LNCAP (cell line): ENCODE results near the gene NLGN1.

Experiments used
- CTCF ChIP-seq: fragments of 450-650 bp; IDR thresholded peaks from 2 replicates; pipeline ENCODE4 v1.5.1; 2017; ENCODE audit warnings: mild to moderate bottlenecking

NLGN1 gene

GRCh38 chr3:174278094-174278493 is 880.5 kb downstream of the NLGN1 start:
- TF ChIP-seq CTCF: no peak

GRCh38 chr3:174280186-174280585 is 882.6 kb downstream of the NLGN1 start:
- no peak for TF ChIP-seq CTCF

- no peak for TF ChIP-seq CTCF
Measured at GRCh38 chr3:174285242-174285864, 887.8 kb downstream of the NLGN1 start.

- TF ChIP-seq CTCF: no peak
Measured at GRCh38 chr3:174287705-174288104, 890.2 kb downstream of the NLGN1 start.

- TF ChIP-seq CTCF: no peak
Measured at GRCh38 chr3:174294616-174295015, 897.1 kb downstream of the NLGN1 start.

- no peak for TF ChIP-seq CTCF
Measured at GRCh38 chr3:174295306-174296092, 898.0 kb downstream of the NLGN1 start.

GRCh38 chr3:174302746-174303315 is 905.3 kb downstream of the NLGN1 start:
- no peak for TF ChIP-seq CTCF
